Measurements from ENCODE around the gene SENP7. TPM values are rescaled to one million over a fixed set of nuclear protein-coding genes. Genes with fewer than 3 reads are reported as not detected.
"Not testable (repeated sequence)": the region's sequence is repeated elsewhere in the genome, so short reads cannot be mapped to it uniquely, and the experiment has no call there.

SENP7 gene
- total and polyA plus RNA-seq, 2 experiments from 2014 or later, result 5.0 to 9.0 TPM

DNA sequence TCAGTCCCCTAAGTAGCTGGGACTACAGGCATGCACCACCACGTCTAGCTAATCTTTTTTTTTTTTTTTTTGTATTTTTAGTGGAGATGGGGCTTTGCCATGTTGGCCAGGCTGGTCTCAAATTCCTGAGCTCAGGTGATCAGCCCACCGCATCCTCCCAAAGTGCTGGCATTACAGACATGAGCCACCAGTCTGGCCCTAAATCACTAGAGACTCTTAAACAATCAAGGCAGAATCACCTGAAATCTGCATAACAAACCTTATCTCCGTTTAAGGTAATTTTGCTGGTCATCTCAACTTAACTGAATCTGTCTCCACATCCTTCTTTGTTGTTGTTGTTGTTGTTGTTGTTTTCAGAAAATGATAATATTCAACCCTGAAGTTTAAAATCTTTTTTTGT, 43.1 kb upstream of the SENP7 start:
- Mint-ChIP-seq H3K36me3 (ENCODE audit: low read depth) (peaks cover 29% of the 10 kb centered on the region), H3K4me3 (no peak overlapping the region; the same call in 2 of the 3 replicates), H3K27ac (no peak overlapping the region), H3K27me3 (ENCODE audit: insufficient read depth, low read depth, poor library complexity) (peaks cover 2% of the 10 kb centered on the region), H3K9me3 (peaks cover 37% of the 10 kb centered on the region), H3K4me1 (peaks cover 17% of the 10 kb centered on the region)
- no peaks in the 10 kb centered on the region for H3K9me2 ChIP-seq (ENCODE audit: insufficient read depth)
- ATAC-seq (peak; percentile 67), DNase-seq (ENCODE audit: low spot score) (peak; percentile 62)
- no peaks in the 10 kb centered on the region for H4K20me1 ChIP-seq (replicated peaks; ENCODE audit: insufficient read depth)
- H3K4me2 ChIP-seq, result peak overlapping the region; percentile 2; the same call in 1 of the 2 replicates
- TF ChIP-seq NANOG (IDR thresholded peaks at IDR 0.05; ENCODE audit: borderline replicate concordance) (peak; percentile 64; the same call in 1 of the 2 replicates), CREB1 (CRISPR knock-in tag; IDR thresholded peaks at IDR 0.05; ENCODE audit: low read depth) (no peak), JUNB (IDR thresholded peaks at IDR 0.05; ENCODE audit: unreplicated experiment) (no peak)
- TF ChIP-seq, protein P1, sequence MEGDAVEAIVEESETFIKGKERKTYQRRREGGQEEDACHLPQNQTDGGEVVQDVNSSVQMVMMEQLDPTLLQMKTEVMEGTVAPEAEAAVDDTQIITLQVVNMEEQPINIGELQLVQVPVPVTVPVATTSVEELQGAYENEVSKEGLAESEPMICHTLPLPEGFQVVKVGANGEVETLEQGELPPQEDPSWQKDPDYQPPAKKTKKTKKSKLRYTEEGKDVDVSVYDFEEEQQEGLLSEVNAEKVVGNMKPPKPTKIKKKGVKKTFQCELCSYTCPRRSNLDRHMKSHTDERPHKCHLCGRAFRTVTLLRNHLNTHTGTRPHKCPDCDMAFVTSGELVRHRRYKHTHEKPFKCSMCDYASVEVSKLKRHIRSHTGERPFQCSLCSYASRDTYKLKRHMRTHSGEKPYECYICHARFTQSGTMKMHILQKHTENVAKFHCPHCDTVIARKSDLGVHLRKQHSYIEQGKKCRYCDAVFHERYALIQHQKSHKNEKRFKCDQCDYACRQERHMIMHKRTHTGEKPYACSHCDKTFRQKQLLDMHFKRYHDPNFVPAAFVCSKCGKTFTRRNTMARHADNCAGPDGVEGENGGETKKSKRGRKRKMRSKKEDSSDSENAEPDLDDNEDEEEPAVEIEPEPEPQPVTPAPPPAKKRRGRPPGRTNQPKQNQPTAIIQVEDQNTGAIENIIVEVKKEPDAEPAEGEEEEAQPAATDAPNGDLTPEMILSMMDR (conservative IDR thresholded peaks at IDR 0.05; ENCODE audit: low read depth in 2 of 2), result no peak
- TF ChIP-seq, protein P2, sequence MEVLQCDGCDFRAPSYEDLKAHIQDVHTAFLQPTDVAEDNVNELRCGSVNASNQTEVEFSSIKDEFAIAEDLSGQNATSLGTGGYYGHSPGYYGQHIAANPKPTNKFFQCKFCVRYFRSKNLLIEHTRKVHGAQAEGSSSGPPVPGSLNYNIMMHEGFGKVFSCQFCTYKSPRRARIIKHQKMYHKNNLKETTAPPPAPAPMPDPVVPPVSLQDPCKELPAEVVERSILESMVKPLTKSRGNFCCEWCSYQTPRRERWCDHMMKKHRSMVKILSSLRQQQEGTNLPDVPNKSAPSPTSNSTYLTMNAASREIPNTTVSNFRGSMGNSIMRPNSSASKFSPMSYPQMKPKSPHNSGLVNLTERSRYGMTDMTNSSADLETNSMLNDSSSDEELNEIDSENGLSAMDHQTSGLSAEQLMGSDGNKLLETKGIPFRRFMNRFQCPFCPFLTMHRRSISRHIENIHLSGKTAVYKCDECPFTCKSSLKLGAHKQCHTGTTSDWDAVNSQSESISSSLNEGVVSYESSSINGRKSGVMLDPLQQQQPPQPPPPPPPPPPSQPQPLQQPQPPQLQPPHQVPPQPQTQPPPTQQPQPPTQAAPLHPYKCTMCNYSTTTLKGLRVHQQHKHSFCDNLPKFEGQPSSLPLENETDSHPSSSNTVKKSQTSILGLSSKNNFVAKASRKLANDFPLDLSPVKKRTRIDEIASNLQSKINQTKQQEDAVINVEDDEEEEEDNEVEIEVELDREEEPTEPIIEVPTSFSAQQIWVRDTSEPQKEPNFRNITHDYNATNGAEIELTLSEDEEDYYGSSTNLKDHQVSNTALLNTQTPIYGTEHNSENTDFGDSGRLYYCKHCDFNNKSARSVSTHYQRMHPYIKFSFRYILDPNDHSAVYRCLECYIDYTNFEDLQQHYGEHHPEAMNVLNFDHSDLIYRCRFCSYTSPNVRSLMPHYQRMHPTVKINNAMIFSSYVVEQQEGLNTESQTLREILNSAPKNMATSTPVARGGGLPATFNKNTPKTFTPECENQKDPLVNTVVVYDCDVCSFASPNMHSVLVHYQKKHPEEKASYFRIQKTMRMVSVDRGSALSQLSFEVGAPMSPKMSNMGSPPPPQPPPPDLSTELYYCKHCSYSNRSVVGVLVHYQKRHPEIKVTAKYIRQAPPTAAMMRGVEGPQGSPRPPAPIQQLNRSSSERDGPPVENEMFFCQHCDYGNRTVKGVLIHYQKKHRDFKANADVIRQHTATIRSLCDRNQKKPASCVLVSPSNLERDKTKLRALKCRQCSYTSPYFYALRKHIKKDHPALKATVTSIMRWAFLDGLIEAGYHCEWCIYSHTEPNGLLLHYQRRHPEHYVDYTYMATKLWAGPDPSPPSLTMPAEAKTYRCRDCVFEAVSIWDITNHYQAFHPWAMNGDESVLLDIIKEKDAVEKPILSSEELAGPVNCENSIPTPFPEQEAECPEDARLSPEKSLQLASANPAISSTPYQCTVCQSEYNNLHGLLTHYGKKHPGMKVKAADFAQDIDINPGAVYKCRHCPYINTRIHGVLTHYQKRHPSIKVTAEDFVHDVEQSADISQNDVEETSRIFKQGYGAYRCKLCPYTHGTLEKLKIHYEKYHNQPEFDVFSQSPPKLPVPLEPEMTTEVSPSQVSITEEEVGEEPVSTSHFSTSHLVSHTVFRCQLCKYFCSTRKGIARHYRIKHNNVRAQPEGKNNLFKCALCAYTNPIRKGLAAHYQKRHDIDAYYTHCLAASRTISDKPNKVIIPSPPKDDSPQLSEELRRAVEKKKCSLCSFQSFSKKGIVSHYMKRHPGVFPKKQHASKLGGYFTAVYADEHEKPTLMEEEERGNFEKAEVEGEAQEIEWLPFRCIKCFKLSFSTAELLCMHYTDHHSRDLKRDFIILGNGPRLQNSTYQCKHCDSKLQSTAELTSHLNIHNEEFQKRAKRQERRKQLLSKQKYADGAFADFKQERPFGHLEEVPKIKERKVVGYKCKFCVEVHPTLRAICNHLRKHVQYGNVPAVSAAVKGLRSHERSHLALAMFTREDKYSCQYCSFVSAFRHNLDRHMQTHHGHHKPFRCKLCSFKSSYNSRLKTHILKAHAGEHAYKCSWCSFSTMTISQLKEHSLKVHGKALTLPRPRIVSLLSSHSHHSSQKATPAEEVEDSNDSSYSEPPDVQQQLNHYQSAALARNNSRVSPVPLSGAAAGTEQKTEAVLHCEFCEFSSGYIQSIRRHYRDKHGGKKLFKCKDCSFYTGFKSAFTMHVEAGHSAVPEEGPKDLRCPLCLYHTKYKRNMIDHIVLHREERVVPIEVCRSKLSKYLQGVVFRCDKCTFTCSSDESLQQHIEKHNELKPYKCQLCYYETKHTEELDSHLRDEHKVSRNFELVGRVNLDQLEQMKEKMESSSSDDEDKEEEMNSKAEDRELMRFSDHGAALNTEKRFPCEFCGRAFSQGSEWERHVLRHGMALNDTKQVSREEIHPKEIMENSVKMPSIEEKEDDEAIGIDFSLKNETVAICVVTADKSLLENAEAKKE (CRISPR knock-in tag; IDR thresholded peaks at IDR 0.05), result no peak
- H3K4me3 ChIP-seq, result no peak overlapping the region
- no peaks in the 10 kb centered on the region for H3K79me2 ChIP-seq (replicated peaks; ENCODE audit: insufficient read depth)
- H3K4me1 ChIP-seq (ENCODE audit: insufficient read depth), result peaks cover 13% of the 10 kb centered on the region
- H3K36me3 ChIP-seq (ENCODE audit: insufficient read depth), result no peaks in the 10 kb centered on the region
- no peaks in the 10 kb centered on the region for H3K27me3 ChIP-seq (ENCODE audit: insufficient read depth)
- H3K27ac ChIP-seq (ENCODE audit: low read depth), result peak overlapping the region; percentile 42; the same call in 1 of the 2 replicates
- H3F3A ChIP-seq (replicated peaks; ENCODE audit: low read depth), result 0 out of 2 replicates have a peak, but pooled peaks cover 4% of the 10 kb centered on the region
- H2AFZ ChIP-seq, result no peak overlapping the region

DNA sequence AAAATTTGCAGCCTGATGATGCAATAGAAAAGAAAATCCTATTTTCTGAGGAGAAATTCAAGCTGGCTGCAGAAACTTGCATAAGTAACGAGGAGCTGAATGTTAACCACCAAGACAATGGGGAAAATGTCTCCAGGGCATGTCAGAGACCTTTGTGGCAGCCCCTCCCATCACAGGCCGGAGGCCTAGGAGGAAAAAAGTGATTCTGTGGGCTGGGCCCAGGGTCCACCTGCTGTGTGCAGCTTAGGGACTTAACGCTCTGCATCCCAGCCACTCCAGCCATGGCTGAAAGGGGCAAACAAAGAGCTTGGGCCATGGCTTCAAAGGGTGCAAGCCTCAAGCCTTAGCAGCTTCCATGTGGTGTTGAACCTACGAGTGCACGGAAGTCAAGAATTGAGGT, 40.4 kb upstream of the SENP7 start:
- not testable (repeated sequence) for H3K27me3 ChIP-seq (ENCODE audit: insufficient read depth); DNase-seq (ENCODE audit: low spot score); H3K79me2 ChIP-seq (replicated peaks; ENCODE audit: insufficient read depth); H3K9me2 ChIP-seq (ENCODE audit: insufficient read depth); ATAC-seq; H3K4me3 ChIP-seq; H3K36me3 ChIP-seq (ENCODE audit: insufficient read depth); H3K4me2 ChIP-seq; H4K20me1 ChIP-seq (replicated peaks; ENCODE audit: insufficient read depth); H3F3A ChIP-seq (replicated peaks; ENCODE audit: low read depth); H3K27ac Mint-ChIP-seq; H3K27me3 Mint-ChIP-seq (ENCODE audit: insufficient read depth, low read depth, poor library complexity); H3K4me3 Mint-ChIP-seq; H3K27ac ChIP-seq (ENCODE audit: low read depth)
- Histone ChIP-seq H2AFZ (peak overlapping the region; percentile 43; the same call in 1 of the 2 replicates), H3K4me1 (ENCODE audit: insufficient read depth) (peaks cover 13% of the 10 kb centered on the region)
- Mint-ChIP-seq H3K9me3 (peaks cover 52% of the 10 kb centered on the region), H3K36me3 (ENCODE audit: low read depth) (peaks cover 39% of the 10 kb centered on the region), H3K4me1 (peaks cover 18% of the 10 kb centered on the region)

DNA sequence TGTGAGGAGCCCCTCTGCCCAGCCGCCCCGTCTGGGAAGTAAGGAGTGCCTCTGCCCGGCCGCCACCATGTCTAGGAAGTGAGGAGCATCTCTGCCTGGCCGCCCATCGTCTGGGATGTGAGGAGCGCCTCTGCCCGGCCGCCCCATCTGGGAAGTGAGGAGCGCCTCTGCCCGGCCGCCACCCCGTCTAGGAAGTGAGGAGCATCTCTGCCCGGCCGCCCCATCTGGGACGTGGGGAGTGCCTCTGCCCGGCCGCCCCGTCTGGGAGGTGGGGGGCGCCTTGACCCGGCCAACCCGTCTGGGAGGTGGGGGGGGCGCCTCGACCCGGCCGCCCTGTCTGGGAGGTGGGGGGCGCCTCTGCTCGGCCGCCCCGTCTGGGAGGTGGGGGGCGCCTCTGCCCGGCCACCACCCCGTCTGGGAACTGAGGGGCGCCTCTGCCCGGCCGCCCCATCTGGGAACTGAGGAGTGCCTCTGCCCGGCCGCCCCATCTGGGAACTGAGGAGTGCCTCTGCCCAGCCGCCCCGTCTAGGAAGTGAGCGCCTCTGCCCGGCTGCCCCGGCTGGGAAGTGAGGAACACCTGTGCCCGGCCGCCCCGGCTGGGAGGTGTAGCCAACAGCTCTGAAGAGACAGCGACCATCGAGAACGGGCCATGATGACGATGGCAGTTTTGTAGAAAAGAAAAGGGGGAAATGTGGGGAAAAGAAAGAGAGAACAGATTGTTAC, 38.5 kb upstream of the SENP7 start:
- not testable (repeated sequence) for DNase-seq (ENCODE audit: low spot score); H2AFZ ChIP-seq; H3K27me3 ChIP-seq (ENCODE audit: insufficient read depth); H4K20me1 ChIP-seq (replicated peaks; ENCODE audit: insufficient read depth); H3K4me3 Mint-ChIP-seq; H3K9me2 ChIP-seq (ENCODE audit: insufficient read depth); H3K36me3 ChIP-seq (ENCODE audit: insufficient read depth); H3K4me2 ChIP-seq; H3K27ac ChIP-seq (ENCODE audit: low read depth); H3K27ac Mint-ChIP-seq; H3K4me1 ChIP-seq (ENCODE audit: insufficient read depth); H3K79me2 ChIP-seq (replicated peaks; ENCODE audit: insufficient read depth); H3F3A ChIP-seq (replicated peaks; ENCODE audit: low read depth); H3K27me3 Mint-ChIP-seq (ENCODE audit: insufficient read depth, low read depth, poor library complexity); H3K4me3 ChIP-seq; ATAC-seq
- Mint-ChIP-seq H3K4me1 (peaks cover 14% of the 10 kb centered on the region), H3K36me3 (ENCODE audit: low read depth) (peaks cover 39% of the 10 kb centered on the region), H3K9me3 (peaks cover 52% of the 10 kb centered on the region)
